ENCODE measurements around the gene DOCK9. TPM values are rescaled to one million over a fixed set of nuclear protein-coding genes. Genes with fewer than 3 reads are reported as not detected.

DOCK9 gene
- total RNA-seq, 1 donor from 2014 or later, result 45.9 TPM

GRCh38 chr13:98886587-98887230 lies 91.2 kb downstream of the DOCK9 start:
- no peaks in the 10 kb centered on the region for H3K4me1 Mint-ChIP-seq (ENCODE audit: low read depth)
- no peak for DNase-seq (ENCODE audit: low spot score)
- H3K4me3 Mint-ChIP-seq (ENCODE audit: unreplicated experiment), result no peak overlapping the region
- no peaks in the 10 kb centered on the region for H3K27me3 Mint-ChIP-seq (ENCODE audit: low read depth)
- no peak overlapping the region for H3K27ac Mint-ChIP-seq (ENCODE audit: unreplicated experiment)
- TF ChIP-seq CTCF (IDR thresholded peaks at IDR 0.05), result no peak
- no peaks in the 10 kb centered on the region for H3K9me3 Mint-ChIP-seq (ENCODE audit: low read depth)
- peaks cover 34% of the 10 kb centered on the region for H3K36me3 Mint-ChIP-seq (ENCODE audit: low read depth)

DNA sequence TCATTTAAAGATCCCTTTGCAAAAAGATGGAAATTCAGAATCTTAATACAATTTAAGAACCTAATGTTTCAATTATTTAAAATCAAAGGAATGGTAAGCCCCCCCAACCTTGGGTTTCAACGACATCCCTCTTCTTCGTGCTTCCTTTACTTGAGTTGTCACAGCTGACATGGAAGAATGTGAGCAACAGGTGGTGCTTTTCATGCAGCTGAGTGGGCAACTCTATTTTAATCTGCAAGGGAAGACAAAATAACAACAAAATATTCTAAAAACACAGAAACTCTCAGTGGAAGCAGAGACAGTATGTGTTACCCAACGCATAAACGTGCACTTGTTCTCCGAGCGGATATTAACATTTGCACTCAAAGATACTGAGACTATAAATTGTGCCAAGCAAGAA lies 92.3 kb downstream of the DOCK9 start:
- Mint-ChIP-seq H3K36me3 (ENCODE audit: low read depth) (peaks cover 37% of the 10 kb centered on the region), H3K4me1 (ENCODE audit: low read depth) (peaks cover 1% of the 10 kb centered on the region), H3K4me3 (ENCODE audit: unreplicated experiment) (no peak overlapping the region), H3K9me3 (ENCODE audit: low read depth) (no peaks in the 10 kb centered on the region), H3K27ac (ENCODE audit: unreplicated experiment) (no peak overlapping the region), H3K27me3 (ENCODE audit: low read depth) (no peaks in the 10 kb centered on the region)
- TF ChIP-seq CTCF (IDR thresholded peaks at IDR 0.05), result no peak
- DNase-seq (ENCODE audit: low spot score), result no peak

- no peak overlapping the region for H3K27ac Mint-ChIP-seq (ENCODE audit: unreplicated experiment)
These were observed 93.9 kb downstream of the DOCK9 start for GRCh38 chr13:98883998-98884397.

DNA sequence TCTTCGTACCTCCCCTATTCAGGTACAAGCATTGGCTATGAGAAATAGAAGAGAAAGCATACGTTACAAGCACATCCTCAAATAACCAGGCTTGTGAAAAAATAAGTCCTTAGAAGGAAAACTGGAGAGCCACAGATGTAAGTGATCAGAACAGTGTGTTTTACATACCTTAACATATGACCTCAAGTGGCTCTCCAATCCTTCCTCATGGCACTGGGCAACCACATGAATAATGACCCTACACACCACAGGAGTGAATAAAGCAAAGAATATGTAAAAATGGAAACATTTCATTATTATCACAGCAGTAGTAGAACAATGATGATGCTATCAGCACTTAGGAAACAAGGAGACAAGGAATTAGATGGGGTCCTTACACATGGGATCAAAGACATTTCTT lies 96.5 kb downstream of the DOCK9 start:
- Mint-ChIP-seq H3K4me3 (ENCODE audit: unreplicated experiment) (no peak overlapping the region), H3K9me3 (ENCODE audit: low read depth) (no peaks in the 10 kb centered on the region), H3K4me1 (ENCODE audit: low read depth) (peaks cover 4% of the 10 kb centered on the region), H3K27ac (ENCODE audit: unreplicated experiment) (no peak overlapping the region), H3K27me3 (ENCODE audit: low read depth) (no peaks in the 10 kb centered on the region), H3K36me3 (ENCODE audit: low read depth) (peaks cover 51% of the 10 kb centered on the region)
- DNase-seq (ENCODE audit: low spot score), result no peak
- no peak for TF ChIP-seq CTCF (IDR thresholded peaks at IDR 0.05)

More at GRCh38 chr13:98883998-98884397, 93.9 kb downstream of the DOCK9 start:
- no peak for TF ChIP-seq CTCF (IDR thresholded peaks at IDR 0.05)
- Mint-ChIP-seq H3K27me3 (ENCODE audit: low read depth) (no peaks in the 10 kb centered on the region), H3K9me3 (ENCODE audit: low read depth) (no peaks in the 10 kb centered on the region), H3K4me3 (ENCODE audit: unreplicated experiment) (no peak overlapping the region), H3K4me1 (ENCODE audit: low read depth) (peaks cover 4% of the 10 kb centered on the region), H3K36me3 (ENCODE audit: low read depth) (peaks cover 49% of the 10 kb centered on the region)
- DNase-seq (ENCODE audit: low spot score), result no peak

- Mint-ChIP-seq H3K36me3 (ENCODE audit: low read depth) (peaks cover 51% of the 10 kb centered on the region), H3K4me1 (ENCODE audit: low read depth) (peaks cover 4% of the 10 kb centered on the region), H3K9me3 (ENCODE audit: low read depth) (no peaks in the 10 kb centered on the region), H3K27ac (ENCODE audit: unreplicated experiment) (no peak overlapping the region), H3K4me3 (ENCODE audit: unreplicated experiment) (no peak overlapping the region), H3K27me3 (ENCODE audit: low read depth) (no peaks in the 10 kb centered on the region)
- DNase-seq (ENCODE audit: low spot score), result no peak
- no peak for TF ChIP-seq CTCF (IDR thresholded peaks at IDR 0.05)
These were observed 97.2 kb downstream of the DOCK9 start for GRCh38 chr13:98880677-98881076.
